CD14-positive monocyte (primary cell): ENCODE data around the gene C2CD2. TPM values are rescaled to one million over a fixed set of nuclear protein-coding genes. Genes with fewer than 3 reads are reported as not detected.

ENCODE experiments used
- DNase-seq, 3 donors: peaks; one replicate each; pipeline ENCODE4 v3.0.0-alpha.2; 2011 to 2022
- H2AFZ ChIP-seq: 2 replicates; pipeline ENCODE4 v1.6.0; 2012; ENCODE audit warnings: mild to moderate bottlenecking, low read depth, low read length, inconsistent platforms; ENCODE audit not compliant: insufficient read depth, poor library complexity, severe bottlenecking
- H3K27ac ChIP-seq, 2 donors: 1 replicate in 1 of 2; 2 replicates in 1 of 2; pipeline ENCODE4 v1.5.1; 2012 to 2013; ENCODE audit warnings: low read length in 2 of 2, control low read depth in 1 of 2, inconsistent platforms in 1 of 2, low read depth in 1 of 2, mild to moderate bottlenecking in 1 of 2
- H3K27me3 ChIP-seq, 2 donors: one replicate each; pipeline versions ENCODE4 v1.6.0 to v1.6.1; 2011 to 2013; ENCODE audit warnings: low read length in 2 of 2; ENCODE audit not compliant: control insufficient read depth in 2 of 2, insufficient read depth in 2 of 2
- H3K36me3 ChIP-seq, 2 donors: replicated peaks in 1 of 2; 1 replicate in 1 of 2; 2 replicates in 1 of 2; pipeline versions ENCODE4 v1.5.1 to v1.6.1; 2012 to 2013; ENCODE audit warnings: low read length in 2 of 2, control low read depth in 1 of 2, inconsistent platforms in 1 of 2, mild to moderate bottlenecking in 1 of 2; ENCODE audit not compliant: insufficient read depth in 2 of 2, control insufficient read depth in 1 of 2
- H3K4me1 ChIP-seq, 2 donors: 1 replicate in 1 of 2; 2 replicates in 1 of 2; pipeline versions ENCODE4 v1.5.1 to v1.6.1; 2012 to 2013; ENCODE audit warnings: low read length in 2 of 2, control low read depth in 1 of 2, inconsistent platforms in 1 of 2, mild to moderate bottlenecking in 1 of 2, moderate library complexity in 1 of 2; ENCODE audit not compliant: insufficient read depth in 2 of 2, control insufficient read depth in 1 of 2
- H3K4me2 ChIP-seq: replicated peaks from 2 replicates; pipeline ENCODE3; 2012; ENCODE audit warnings: low read length, moderate library complexity, mild to moderate bottlenecking; ENCODE audit not compliant: poor library complexity, severe bottlenecking; ENCODE audit errors: extremely low read depth
- H3K4me3 ChIP-seq, 3 experiments: fragments of 200-600 bp in 1 of 3; sonication (generic) in 1 of 3; replicated peaks in 1 of 3; 1 replicate in 2 of 3; 2 replicates in 1 of 3; pipeline ENCODE4 v1.5.1; 2011 to 2013; ENCODE audit warnings: low read length in 3 of 3, mild to moderate bottlenecking in 3 of 3, control low read depth in 2 of 3, low read depth in 2 of 3, inconsistent platforms in 1 of 3, moderate library complexity in 1 of 3
- H3K79me2 ChIP-seq: 2 replicates; pipeline ENCODE4 v1.6.0; 2012; ENCODE audit warnings: mild to moderate bottlenecking, control low read depth, inconsistent platforms, low read length, moderate library complexity; ENCODE audit not compliant: insufficient read depth
- H3K9ac ChIP-seq: 2 replicates; pipeline ENCODE4 v1.6.0; 2017; ENCODE audit warnings: low read length, mild to moderate bottlenecking; ENCODE audit not compliant: insufficient read depth, poor library complexity, severe bottlenecking
- H3K9me3 ChIP-seq, 2 donors: replicated peaks in 1 of 2; 1 replicate in 1 of 2; 2 replicates in 1 of 2; pipeline versions ENCODE4 v1.5.1 to v1.6.1; 2012 to 2013; ENCODE audit warnings: low read length in 2 of 2, control low read depth in 1 of 2; ENCODE audit not compliant: control insufficient read depth in 1 of 2, insufficient read depth in 1 of 2
- H4K20me1 ChIP-seq: 2 replicates; pipeline ENCODE4 v1.6.0; 2012; ENCODE audit warnings: mild to moderate bottlenecking, low read length, control low read depth, moderate library complexity; ENCODE audit not compliant: insufficient read depth
- H3K27ac Mint-ChIP-seq, 7 donors: one replicate each; pipeline ENCODE4 v1.8.0; 2020; ENCODE audit warnings: mild to moderate bottlenecking in 7 of 7, mixed read lengths in 7 of 7, moderate library complexity in 6 of 7, inconsistent platforms in 2 of 7
- H3K27me3 Mint-ChIP-seq, 3 donors: one replicate each; pipeline ENCODE4 v1.8.0; 2021 to 2022; ENCODE audit warnings: low read depth in 3 of 3, mild to moderate bottlenecking in 3 of 3, mixed read lengths in 3 of 3, moderate library complexity in 3 of 3, inconsistent platforms in 1 of 3
- H3K36me3 Mint-ChIP-seq, 2 donors: one replicate each; pipeline ENCODE4 v1.8.0; 2020; ENCODE audit warnings: mixed read lengths in 2 of 2, inconsistent platforms in 1 of 2, mild to moderate bottlenecking in 1 of 2
- H3K4me1 Mint-ChIP-seq: one replicate; pipeline ENCODE4 v1.8.0; 2020; ENCODE audit warnings: mild to moderate bottlenecking, mixed read lengths
- H3K4me3 Mint-ChIP-seq, 2 donors: one replicate each; pipeline ENCODE4 v1.8.0; 2020; ENCODE audit warnings: mild to moderate bottlenecking in 2 of 2, mixed read lengths in 2 of 2, moderate library complexity in 1 of 2
- H3K9me3 Mint-ChIP-seq, 7 donors: one replicate each; pipeline ENCODE4 v1.8.0; 2020 to 2022; ENCODE audit warnings: mixed read lengths in 7 of 7, mild to moderate bottlenecking in 6 of 7, moderate library complexity in 6 of 7, inconsistent platforms in 2 of 7
- CTCF ChIP-seq: fragments of 200-600 bp; IDR thresholded peaks from one replicate; pipeline ENCODE4 v1.8.0; 2022; ENCODE audit warnings: antibody characterized with exemption, mild to moderate bottlenecking
- WGBS: methylation state at CpG from one replicate; pipeline ENCODE4 v1.1.5; 2013; ENCODE audit warnings: missing lambda C conversion rate; ENCODE audit not compliant: insufficient coverage; 5-methylcytosine and 5-hydroxymethylcytosine counted together
- intact Hi-C, 2 donors: fragments of 100-400 bp; cut with micrococcal nuclease; formaldehyde crosslinking; loops; one replicate each; pipeline versions ENCODE4 v1.15.0 to v1.15.1; 2023
- polyA plus RNA-seq, 3 donors: library from polyadenylated mRNA; depleted of rRNA in 1 of 3; unstranded in 2 of 3; stranded (reverse) in 1 of 3; fragments of 300-500 nt in 2 of 3; fragments of >200 nt in 1 of 3; fragmentation: Illumina TruSeq in 2 of 3; gene quantifications; 1 replicate in 2 of 3; 2 replicates in 1 of 3; pipeline ENCODE4 v1.2.3, GENCODE V29; 2012 to 2021

Gene C2CD2
- polyA plus RNA-seq, 3 donors, result 1.4 to 17.0 (median 3.8) TPM

- intact Hi-C loops, result loop anchor here in 1 of 2 donors (10.0 kb wide), 1 partner anchor 66 kb away; no protein-coding TSS in a partner anchor
- H3K9me3 Mint-ChIP-seq, result peaks cover 0 to 7% (median 2%) of the 10 kb centered on the region in 7 donors
- H4K20me1 ChIP-seq, result peaks cover 57% of the 10 kb centered on the region
- H3K27me3 ChIP-seq, result no peaks in the 10 kb centered on the region
- no peak overlapping the region for H3K27ac ChIP-seq
- H3K4me1 ChIP-seq, result no peaks in the 10 kb centered on the region
- no peak for DNase-seq
- H3K4me3 Mint-ChIP-seq, result no peak overlapping the region
- no peak for TF ChIP-seq CTCF
- H3K4me3 ChIP-seq, result no peak overlapping the region
- H3K27ac Mint-ChIP-seq, result no peak overlapping the region
- no peaks in the 10 kb centered on the region for H3K79me2 ChIP-seq
- H3K36me3 Mint-ChIP-seq, result peaks cover 41 to 55% of the 10 kb centered on the region in 2 donors
- peaks cover 0 to 2% (median 2%) of the 10 kb centered on the region in 3 donors for H3K27me3 Mint-ChIP-seq
- peaks cover 9 to 53% of the 10 kb centered on the region in 2 donors for H3K36me3 ChIP-seq
- no peak overlapping the region for H3K4me2 ChIP-seq
- no peak overlapping the region for H2AFZ ChIP-seq
- H3K4me1 Mint-ChIP-seq, result peaks cover 5% of the 10 kb centered on the region
- peaks cover 0 to 9% of the 10 kb centered on the region in 2 donors for H3K9me3 ChIP-seq
- 100% methylated on average over 3 of the region's 4 CpGs for WGBS
- H3K9ac ChIP-seq, result no peak overlapping the region
Observed at GRCh38 chr21:42000908-42001307, 47.1 kb upstream of the C2CD2 start.

GRCh38 chr21:41997657-41998056 is 43.8 kb upstream of the C2CD2 start:
- intact Hi-C loops, result no loop called here
- H3K27ac ChIP-seq, result no peak overlapping the region
- H3K4me3 ChIP-seq, result no peak overlapping the region
- WGBS, result 100% methylated on average over 1 of the region's 1 CpG
- H3K27me3 ChIP-seq, result no peaks in the 10 kb centered on the region
- no peak overlapping the region for H3K9ac ChIP-seq
- Mint-ChIP-seq H3K36me3 (peaks cover 62 to 71% of the 10 kb centered on the region in 2 donors), H3K4me1 (peaks cover 2% of the 10 kb centered on the region), H3K27ac (no peak overlapping the region), H3K9me3 (peaks cover 0 to 10% (median 2%) of the 10 kb centered on the region in 7 donors), H3K27me3 (peaks cover 0 to 2% (median 2%) of the 10 kb centered on the region in 3 donors), H3K4me3 (no peak overlapping the region)
- H3K36me3 ChIP-seq, result peaks cover 25 to 81% of the 10 kb centered on the region in 2 donors
- no peak overlapping the region for H3K4me2 ChIP-seq
- no peak for DNase-seq
- peaks cover 27% of the 10 kb centered on the region for H4K20me1 ChIP-seq
- H2AFZ ChIP-seq, result no peak overlapping the region
- TF ChIP-seq CTCF, result no peak
- H3K79me2 ChIP-seq, result no peaks in the 10 kb centered on the region
- H3K9me3 ChIP-seq, result peaks cover 0 to 13% of the 10 kb centered on the region in 2 donors
- H3K4me1 ChIP-seq, result no peaks in the 10 kb centered on the region
